GM23338 (cell line): ENCODE results near the gene PCSK5. TPM values are rescaled to one million over a fixed set of nuclear protein-coding genes. Genes with fewer than 3 reads are reported as not detected.

Experiments used
- ATAC-seq: fragments of 200-7000 bp; cut with Tn5 transposase; 3 replicates; pipeline ENCODE4 v1.9.1; 2020
- DNase-seq: peaks from one replicate; pipeline ENCODE4 v3.0.0-alpha.2; 2015; ENCODE audit warnings: low spot score
- H2AFZ ChIP-seq: fragments of 200-600 bp; sonication (generic); 2 replicates; pipeline ENCODE4 v1.8.0; 2016; ENCODE audit warnings: antibody characterized with exemption, mild to moderate bottlenecking, moderate library complexity
- H3F3A ChIP-seq: fragments of 200-600 bp; sonication (generic); replicated peaks from 2 replicates; pipeline ENCODE4 v1.8.0; 2017; ENCODE audit warnings: antibody characterized with exemption, mixed run types, low read depth
- H3K27ac ChIP-seq: fragments of 200-600 bp; sonication (generic); 2 replicates; pipeline ENCODE4 v1.6.1; 2016; ENCODE audit warnings: low read depth
- H3K27me3 ChIP-seq: fragments of 200-600 bp; sonication (generic); 2 replicates; pipeline ENCODE4 v1.8.0; 2016; ENCODE audit warnings: mild to moderate bottlenecking, mixed run types, moderate library complexity; ENCODE audit not compliant: insufficient read depth
- H3K36me3 ChIP-seq: fragments of 200-600 bp; sonication (generic); 2 replicates; pipeline ENCODE4 v1.8.0; 2016; ENCODE audit warnings: mild to moderate bottlenecking; ENCODE audit not compliant: insufficient read depth
- H3K4me1 ChIP-seq: fragments of 200-600 bp; sonication (generic); 2 replicates; pipeline ENCODE4 v1.8.0; 2016; ENCODE audit warnings: mild to moderate bottlenecking, moderate library complexity; ENCODE audit not compliant: insufficient read depth
- H3K4me2 ChIP-seq: fragments of 200-600 bp; sonication (generic); 2 replicates; pipeline ENCODE4 v1.7.1; 2017; ENCODE audit warnings: mixed run types
- H3K4me3 ChIP-seq: fragments of 200-600 bp; sonication (generic); 2 replicates; pipeline ENCODE4 v1.6.1; 2016; ENCODE audit warnings: mixed run types
- H3K79me2 ChIP-seq: fragments of 200-600 bp; sonication (generic); replicated peaks from 2 replicates; pipeline ENCODE4 v1.8.0; 2017; ENCODE audit warnings: mild to moderate bottlenecking; ENCODE audit not compliant: insufficient read depth
- H3K9me2 ChIP-seq: fragments of 200-600 bp; sonication (generic); 2 replicates; pipeline ENCODE4 v1.8.0; 2017; ENCODE audit not compliant: insufficient read depth
- H4K20me1 ChIP-seq: fragments of 200-600 bp; sonication (generic); replicated peaks from 2 replicates; pipeline ENCODE4 v1.8.0; 2017; ENCODE audit warnings: mild to moderate bottlenecking; ENCODE audit not compliant: insufficient read depth
- H3K27ac Mint-ChIP-seq: 2 replicates; pipeline ENCODE4 v1.8.0; 2020; ENCODE audit warnings: inconsistent platforms, mild to moderate bottlenecking, moderate library complexity, mixed read lengths
- H3K27me3 Mint-ChIP-seq: 3 replicates; pipeline ENCODE4 v1.8.0; 2022; ENCODE audit warnings: low read depth, mild to moderate bottlenecking, moderate library complexity, mixed read lengths, inconsistent platforms; ENCODE audit not compliant: insufficient read depth, poor library complexity
- H3K36me3 Mint-ChIP-seq: 3 replicates; pipeline ENCODE4 v1.8.0; 2021; ENCODE audit warnings: low read depth, mild to moderate bottlenecking, inconsistent platforms, moderate library complexity, mixed read lengths
- H3K4me1 Mint-ChIP-seq: 3 replicates; pipeline ENCODE4 v1.8.0; 2020; ENCODE audit warnings: mild to moderate bottlenecking, inconsistent platforms, mixed read lengths
- H3K4me3 Mint-ChIP-seq: 3 replicates; pipeline ENCODE4 v1.8.0; 2021; ENCODE audit warnings: moderate library complexity, mild to moderate bottlenecking, inconsistent platforms, mixed read lengths
- H3K9me3 Mint-ChIP-seq: 3 replicates; pipeline ENCODE4 v1.8.0; 2020; ENCODE audit warnings: moderate library complexity, mild to moderate bottlenecking, inconsistent platforms, mixed read lengths
- REST ChIP-seq: IDR thresholded peaks from one replicate; pipeline ENCODE4 v1.6.1; 2018; ENCODE audit warnings: antibody characterized with exemption; ENCODE audit not compliant: unreplicated experiment
- ZNF114 ChIP-seq: fragments of 250-450 bp; sonication (Bioruptor Pico); IDR thresholded peaks from 2 replicates; pipeline ENCODE4 v1.5.0; 2020; ENCODE audit warnings: mild to moderate bottlenecking, moderate library complexity
- ZNF462 ChIP-seq: fragments of 250-450 bp; sonication (Bioruptor Pico); IDR thresholded peaks from 2 replicates; pipeline ENCODE4 v1.5.0; 2020; ENCODE audit warnings: mild to moderate bottlenecking, moderate library complexity
- polyA plus RNA-seq: library from polyadenylated mRNA; unstranded; fragments of >200 nt; fragmentation: Nextera tagmentation; extraction: Ambion mirVana; gene quantifications from 2 replicates; pipeline ENCODE4 v1.2.1, GENCODE V29; 2016
- total RNA-seq: library from RNA; depleted of rRNA; stranded (reverse); fragments of >200 nt; shearing (Covaris generic); gene quantifications from 2 replicates; pipeline ENCODE4 v1.2.3, GENCODE V29; 2014

Gene PCSK5
- total and polyA plus RNA-seq, 2 experiments from 2014 or later, result 12.3 to 34.8 TPM

- TF ChIP-seq ZNF462 (CRISPR knock-in tag) (no peak), REST (no peak)
Observed at GRCh38 chr9:76369583-76369982, 479.1 kb downstream of the PCSK5 start (continued).

- Mint-ChIP-seq H3K36me3 (0 out of 3 replicates have a peak, but pooled peaks cover 3% of the 10 kb centered on the region), H3K9me3 (no peaks in the 10 kb centered on the region), H3K4me1 (peaks cover 10% of the 10 kb centered on the region; the same call in 2 of the 3 replicates), H3K27me3 (peaks cover 1% of the 10 kb centered on the region), H3K4me3 (no peak overlapping the region), H3K27ac (no peak overlapping the region)
- no peaks in the 10 kb centered on the region for H3K9me2 ChIP-seq
- no peak overlapping the region for H3K27ac ChIP-seq
- H3F3A ChIP-seq, result no peaks in the 10 kb centered on the region
- ATAC-seq, result no peak
- H3K27me3 ChIP-seq, result no peaks in the 10 kb centered on the region
- no peak for TF ChIP-seq ZNF114 (CRISPR knock-in tag)
- no peak overlapping the region for H3K4me2 ChIP-seq
- no peaks in the 10 kb centered on the region; the same call in 1 of the 2 replicates for H3K4me1 ChIP-seq
- H3K79me2 ChIP-seq, result no peaks in the 10 kb centered on the region
- no peaks in the 10 kb centered on the region for H4K20me1 ChIP-seq
- DNase-seq, result peak; percentile 3
- no peak overlapping the region for H2AFZ ChIP-seq
- no peaks in the 10 kb centered on the region for H3K36me3 ChIP-seq
- no peak overlapping the region for H3K4me3 ChIP-seq
Observed at GRCh38 chr9:76370396-76371023, 480.0 kb downstream of the PCSK5 start.
